RKO (cell line): ENCODE measurements around the gene DAAM1.

Source experiments
- DNase-seq: peaks from one replicate; pipeline ENCODE4 v3.0.0-alpha.2; 2016; ENCODE audit warnings: low spot score

Gene DAAM1

DNA sequence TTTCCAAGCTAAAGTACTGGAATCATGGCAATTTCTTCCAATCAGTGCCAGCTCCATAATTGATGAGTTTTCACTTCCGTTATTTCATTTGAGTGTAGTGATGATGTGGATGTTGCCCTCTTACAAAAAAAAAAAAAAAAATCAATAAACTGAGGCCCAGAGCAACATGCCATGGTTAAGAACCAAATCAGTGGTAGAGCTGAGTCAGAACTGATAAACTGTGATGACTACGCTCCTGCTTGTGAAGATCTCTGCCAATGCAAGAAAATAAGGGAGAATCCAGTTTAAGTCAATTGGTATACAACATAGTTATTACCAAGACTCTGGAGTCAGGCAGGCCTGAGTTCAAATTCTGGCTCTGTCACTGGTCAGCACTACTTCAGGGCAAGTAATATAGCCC is 174.0 kb downstream of the DAAM1 start:
- DNase-seq, result no peak

DNA sequence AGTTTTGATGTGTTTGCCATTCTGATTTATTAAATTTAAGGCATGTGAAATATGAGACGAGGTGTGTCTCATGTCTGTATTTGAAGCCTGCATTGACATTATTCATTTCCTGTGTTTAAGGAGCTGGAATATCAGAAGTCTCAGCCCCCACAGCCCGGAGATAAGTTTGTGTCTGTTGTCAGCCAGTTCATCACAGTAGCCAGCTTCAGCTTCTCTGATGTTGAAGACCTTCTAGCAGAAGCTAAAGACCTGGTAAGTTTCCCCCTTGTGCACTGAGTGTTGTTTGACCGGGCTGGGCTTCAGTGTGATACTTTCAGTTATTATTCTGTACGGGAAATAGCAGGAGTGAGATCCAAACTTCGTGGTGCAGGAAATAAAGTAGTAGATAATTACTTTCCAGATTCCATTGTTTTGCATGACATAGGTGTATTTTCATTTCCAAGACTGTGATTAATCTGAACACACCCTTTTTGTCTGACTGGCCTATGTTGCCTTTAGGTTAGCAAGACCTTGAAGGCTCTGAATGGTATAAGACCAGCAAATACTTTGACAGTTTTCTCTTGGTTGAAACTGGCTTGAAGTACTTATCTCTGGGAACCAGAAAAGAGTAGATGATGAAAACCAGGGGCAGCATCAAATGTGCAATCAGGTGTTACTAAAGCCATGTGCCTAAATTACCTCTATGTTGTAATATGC is 175.2 kb downstream of the DAAM1 start:
- no peak for DNase-seq

DNA sequence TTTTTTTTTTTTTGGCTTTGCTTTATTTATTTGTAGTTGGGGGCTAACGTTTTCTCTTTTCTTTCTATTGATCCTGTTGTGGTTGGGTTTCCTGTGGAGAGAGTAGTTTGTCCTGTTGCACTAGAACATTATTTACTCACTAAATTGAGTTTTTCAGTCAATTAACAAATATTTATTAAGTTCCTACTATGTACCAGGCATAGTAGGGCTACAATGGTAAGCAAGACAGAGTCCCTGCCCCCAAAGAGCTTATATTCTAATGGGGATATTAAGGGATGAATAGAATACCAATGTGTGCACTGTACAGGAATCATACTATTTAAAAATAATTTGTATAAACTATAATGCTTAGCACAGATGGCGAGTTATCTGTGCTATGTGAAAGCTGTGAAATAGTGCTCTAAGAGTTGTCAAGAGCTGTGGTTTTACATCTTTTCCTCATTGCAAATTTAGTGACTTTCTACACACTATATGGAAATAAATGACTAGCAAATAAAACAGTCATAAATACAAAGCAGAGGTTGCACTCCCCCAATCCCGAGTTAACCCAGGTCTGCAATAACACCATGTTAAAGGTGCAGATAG is 181.8 kb downstream of the DAAM1 start:
- DNase-seq, result no peak

DNA sequence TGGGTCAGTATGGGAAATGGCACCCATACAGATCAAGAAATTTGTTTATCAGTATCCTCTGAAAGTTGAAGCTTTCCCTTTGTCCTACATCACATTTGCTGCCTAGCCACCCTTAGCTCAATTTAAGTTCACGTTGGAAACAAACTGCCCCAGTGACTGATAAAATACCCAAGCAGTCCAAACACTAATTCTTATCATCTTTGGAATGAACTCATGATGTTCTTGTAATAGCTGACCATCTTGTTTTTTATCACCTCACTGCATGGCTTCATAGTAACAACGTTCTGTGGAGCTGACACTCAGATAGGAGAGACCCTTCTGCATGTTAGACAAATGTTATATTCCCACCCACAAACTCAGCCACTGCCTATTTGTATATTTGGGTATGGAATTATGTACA is 183.3 kb downstream of the DAAM1 start:
- DNase-seq, result no peak

DNA sequence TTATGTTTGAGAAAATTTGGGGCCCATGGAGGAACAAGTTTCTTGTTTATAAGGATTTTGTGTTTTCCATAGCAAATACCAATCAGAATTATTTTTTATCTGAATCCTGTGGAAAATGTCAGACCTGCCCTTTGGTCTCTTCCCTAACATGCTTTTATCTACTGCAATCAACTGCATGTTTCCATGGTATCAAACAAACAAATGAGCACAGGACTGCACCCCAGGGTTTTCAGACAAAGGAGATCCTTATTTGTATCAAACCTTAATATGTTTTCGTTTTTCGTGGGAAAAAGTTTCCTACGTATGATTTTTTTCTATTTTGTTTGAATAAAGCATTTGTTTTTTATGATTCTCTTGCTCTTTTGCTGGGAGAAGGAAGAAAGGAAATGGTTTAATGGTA is 185.6 kb downstream of the DAAM1 start:
- DNase-seq, result no peak

DNA sequence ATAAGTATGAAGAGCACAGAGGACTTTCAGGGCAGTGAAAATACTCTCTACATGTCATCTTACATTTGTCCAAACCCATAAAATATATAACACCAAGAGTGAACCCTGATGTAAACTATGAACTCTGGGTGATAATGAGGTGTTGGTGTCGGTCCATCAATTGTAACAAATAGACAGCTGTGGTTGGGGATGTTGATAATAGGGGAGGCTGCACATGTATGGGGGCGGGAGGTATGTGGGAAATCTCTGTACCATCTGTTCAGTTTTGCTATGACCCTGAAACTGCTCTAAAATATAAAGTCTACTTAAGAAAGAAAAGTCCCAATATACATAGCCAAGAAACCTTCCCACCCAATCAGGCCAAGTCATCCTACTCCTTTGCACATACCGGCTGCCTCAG is 188.2 kb downstream of the DAAM1 start:
- DNase-seq, result no peak

DNA sequence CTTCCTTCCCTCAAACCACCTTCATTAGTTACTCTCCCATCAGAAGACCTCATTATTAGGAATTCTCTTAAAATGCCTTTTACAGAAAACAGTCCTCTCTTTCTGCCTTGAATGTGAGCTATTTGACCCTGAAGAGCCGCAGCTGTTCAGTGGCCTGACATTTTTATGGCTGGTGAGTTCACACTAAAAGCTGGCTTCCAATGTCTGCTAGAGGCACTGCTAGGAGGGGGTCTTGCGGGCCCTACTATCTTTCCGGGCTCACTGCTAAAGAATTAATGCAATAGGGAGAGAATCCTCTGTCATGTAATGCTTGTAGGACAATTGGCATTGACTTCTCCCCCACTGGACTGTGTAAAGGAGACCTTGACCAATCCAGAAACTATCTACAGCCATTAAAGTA is 189.0 kb downstream of the DAAM1 start:
- DNase-seq, result no peak

DNA sequence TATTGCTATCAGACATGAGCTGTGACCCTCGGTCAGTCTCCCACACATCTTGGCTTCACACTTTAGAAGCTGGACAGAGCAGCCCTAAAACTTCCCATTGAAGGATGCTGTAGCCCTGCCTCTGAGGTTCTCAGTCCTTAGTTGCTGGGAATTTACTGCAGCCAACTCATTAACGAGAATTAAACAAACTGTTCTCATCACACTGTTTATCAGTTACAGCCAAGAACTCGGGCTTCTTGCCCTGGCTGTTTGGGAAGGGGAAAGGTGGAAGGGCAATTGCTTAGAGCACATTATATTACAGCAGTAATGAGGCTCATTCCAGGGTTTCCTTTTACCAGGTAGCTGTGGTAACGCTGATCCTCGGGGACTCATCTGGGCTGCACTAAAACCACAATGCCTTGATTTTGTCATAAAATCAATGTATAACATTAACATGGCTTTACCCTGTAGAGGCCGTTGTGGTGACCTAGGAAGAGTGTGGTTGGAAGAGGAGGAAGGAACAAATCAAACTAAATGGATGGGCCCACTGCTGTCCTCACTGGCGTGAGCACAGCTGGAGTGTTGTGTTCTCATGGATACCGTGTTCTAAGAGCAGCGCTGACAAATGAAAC is 189.6 kb downstream of the DAAM1 start:
- no peak for DNase-seq

DNA sequence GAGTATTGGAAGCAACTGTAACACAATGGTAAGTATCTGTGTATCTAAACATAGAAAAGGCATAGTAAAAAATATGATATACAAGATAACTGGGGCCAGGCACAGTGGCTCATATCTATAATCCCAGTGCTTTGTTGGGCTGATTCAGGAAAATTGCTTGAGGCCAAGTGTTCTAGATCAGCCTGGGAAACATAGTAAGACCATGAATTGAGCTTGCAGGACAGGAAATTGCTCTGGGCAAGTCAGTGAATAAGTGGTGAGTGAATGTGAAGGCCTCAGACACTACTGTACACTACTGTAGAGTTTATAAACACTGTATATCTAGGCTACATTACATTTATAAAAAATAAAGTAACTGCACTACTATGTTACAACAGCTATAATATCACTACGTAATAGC is 201.5 kb downstream of the DAAM1 start:
- no peak for DNase-seq

DNA sequence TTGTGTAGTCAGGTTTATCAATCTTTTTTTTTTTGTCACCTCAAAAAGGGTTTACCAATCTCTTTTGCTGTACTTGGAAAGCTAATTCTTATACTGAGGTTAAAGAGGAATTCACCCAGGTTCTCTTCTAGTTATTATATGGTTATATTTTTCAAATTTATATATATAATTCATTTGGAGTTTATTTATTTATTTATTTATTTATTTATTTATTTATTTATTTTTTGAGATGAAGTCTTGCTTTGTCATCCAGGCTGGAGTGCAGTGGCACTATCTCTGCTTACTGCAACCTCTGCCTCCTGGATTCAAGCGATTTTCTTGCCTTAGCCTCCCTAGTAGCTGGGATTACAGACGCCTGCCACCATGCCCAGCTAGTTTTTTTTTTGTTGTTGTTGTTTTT is 202.9 kb downstream of the DAAM1 start:
- no peak for DNase-seq

DNA sequence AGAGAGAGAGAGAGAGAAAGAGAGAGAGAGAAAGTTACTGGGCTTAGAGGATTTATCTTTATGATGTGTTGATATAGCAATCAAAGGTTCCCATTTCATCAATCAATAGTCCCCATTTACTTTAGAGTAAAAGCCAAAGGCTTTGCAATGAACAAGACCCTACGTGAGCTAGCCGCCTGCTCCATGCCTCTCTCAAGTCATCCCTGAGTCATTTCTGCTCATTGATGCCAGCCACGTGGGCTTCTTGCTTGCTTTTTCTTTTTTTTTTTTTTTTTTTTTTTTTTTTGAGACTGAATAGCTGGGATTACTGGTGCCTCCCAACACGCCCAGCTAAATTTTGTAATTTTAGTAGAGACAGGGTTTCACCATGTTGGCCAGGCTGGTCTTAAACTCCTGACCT is 205.8 kb downstream of the DAAM1 start:
- peak; percentile 15 for DNase-seq

DNA sequence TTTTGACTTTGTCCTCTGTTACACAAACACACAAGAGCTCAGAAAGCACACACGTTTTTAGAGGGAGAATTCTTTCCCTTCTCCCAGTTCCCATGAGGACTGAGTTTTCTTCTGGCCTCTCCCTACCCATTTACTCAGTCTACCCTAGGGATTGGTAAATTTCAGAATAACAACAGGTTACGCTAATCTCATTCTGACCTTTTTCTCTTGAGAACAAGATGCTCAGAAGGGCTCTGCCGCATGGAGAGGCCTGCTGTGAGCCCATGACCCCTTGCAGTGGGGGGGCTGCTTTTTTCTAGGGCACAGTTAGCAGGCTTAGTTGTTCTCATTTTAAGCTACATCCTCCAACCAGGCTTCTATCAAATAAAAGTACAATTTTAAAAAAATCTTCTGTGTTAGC is 207.2 kb downstream of the DAAM1 start:
- no peak for DNase-seq

DNA sequence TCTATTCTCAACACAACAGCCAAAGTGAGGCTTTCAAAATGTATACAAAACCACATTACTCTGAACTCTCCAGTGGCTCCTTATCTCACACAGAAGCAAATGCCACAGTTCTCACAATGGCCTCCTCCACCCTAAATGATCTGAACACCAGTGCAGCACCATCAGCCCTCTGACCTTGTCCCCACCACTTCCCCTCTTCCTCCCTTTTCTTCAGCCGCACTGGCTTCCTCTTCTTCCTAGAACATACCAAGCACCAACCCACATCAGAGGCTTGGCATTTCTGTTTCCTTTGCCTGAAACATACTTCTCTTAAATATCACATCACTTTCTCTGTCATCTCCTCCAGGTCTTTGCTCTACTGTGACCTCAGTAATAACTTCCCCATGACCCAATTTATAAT is 210.4 kb downstream of the DAAM1 start:
- DNase-seq, result no peak

DNA sequence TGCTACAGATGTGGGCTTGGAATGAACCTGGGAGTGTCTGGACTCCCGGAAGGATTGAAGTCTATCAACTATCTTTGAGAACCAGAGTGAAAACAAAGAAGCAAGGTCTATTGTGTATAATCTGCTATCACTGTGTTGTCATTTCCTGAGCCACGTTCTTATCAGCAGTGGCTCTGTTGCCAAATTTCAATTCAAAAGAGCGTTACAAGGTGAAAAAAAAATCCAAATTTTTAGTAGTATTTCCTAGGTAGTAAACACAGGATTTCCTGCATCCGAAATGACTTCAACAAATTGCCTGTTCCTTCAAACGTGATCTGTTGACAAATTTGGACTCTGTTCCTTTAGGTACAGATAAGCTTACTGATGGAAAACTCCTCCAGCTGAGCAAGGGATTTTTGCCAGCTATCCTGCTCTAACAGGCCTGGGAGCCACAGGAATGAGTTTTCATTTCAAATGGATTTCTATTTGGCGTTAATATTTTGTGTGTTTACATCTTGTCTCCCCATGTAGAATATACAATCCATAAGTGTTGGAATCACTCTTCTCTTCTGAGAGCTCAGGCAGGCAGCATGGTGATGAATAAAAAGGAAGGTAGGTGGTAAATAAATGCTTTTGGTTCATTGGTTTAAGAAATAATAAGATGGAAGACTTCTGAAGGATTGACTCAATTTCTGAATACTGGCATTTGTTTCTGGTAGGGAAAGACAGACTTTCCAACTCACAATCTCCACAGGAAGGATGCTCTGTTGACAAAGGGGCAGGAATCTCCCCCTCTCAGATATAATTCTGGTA is 218.2 kb downstream of the DAAM1 start:
- DNase-seq, result no peak

DNA sequence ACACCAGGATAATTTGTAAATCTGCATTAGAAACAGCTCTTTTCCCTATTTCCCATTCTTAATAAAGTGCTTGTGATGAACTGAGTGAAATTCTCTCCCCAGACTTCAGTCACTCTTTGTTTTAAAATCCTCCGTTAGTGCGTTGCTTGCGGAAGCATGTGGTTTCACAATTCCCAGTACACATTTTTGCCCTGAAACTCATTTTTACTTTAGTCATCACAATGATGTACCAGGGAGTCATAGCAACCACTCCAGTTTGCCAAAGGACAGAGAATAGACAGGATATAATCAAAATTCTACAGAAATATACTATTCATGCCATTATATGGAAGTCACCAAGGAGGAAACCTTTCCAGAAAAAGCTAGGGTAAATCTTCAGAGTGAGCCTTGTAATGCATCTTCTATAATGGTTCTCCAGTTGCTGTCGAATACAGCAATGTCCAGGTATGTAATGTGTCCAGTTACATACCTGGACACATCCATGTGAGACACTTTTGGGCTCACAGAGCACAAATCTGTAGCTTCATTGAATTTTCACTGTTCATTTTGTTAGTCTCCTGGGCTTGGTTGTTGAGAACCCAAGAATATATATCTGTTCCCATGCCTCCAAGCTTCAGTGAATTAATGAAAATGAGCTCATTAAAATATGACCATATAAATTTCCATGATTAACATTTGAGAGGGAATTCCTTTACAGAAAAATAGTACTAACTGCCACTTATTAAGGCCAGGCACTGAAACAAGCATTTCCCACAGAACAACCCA is 219.0 kb downstream of the DAAM1 start:
- DNase-seq, result peak; percentile 69

DNA sequence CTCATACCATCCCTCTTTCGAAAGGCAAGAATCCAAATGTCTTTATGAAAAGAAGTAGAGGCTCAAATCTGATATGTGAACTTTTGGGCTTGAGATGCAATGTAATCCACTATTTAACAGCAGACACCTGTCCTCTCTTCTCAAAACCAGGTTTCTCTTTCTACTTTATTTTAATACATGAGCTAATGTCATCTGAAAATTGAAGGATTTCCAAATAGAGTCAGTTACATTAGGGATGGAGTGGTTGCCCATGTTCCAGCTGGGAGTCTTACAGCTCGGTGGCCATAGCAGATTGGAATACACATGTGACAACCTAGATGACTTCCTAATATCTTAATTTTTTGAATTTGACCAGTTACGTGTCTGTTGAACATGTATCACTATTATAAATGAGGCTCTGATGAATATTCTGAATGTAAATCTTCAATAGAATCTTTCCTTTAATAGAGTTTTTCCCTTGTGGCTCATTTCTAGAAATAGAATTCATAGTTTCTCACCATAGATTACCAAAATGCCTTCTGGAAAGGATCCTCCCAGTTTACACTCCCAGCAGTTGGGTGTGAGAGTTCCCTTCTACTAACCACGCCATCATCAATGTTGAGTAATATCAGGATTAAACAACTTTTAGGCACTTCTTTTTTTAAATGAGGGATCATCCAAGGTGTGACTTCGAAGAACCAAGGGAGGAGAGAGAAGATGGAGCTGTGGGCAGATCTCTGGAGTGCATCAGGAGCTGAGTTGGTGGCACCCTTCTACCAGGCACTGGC is 227.6 kb downstream of the DAAM1 start:
- DNase-seq, result no peak

DNA sequence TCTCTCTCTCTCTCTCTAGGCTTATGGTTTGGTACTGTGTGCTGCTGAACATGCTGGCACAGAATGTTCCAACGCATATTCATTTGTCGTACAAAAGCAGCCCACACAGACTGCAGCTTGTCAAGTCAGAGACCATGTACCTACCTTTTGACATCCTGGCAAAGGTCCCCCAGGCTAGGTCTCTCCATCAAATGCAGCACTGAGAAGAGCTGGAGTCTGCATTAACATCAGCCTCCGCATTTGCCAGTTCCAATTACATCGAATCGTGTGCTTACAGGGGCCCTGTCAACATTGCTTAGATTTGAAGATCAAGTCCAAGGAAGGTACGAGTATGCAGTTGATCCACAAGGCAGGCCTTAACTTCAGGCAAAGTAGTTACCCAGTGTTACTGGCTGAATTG is 228.8 kb downstream of the DAAM1 start:
- DNase-seq, result no peak

DNA sequence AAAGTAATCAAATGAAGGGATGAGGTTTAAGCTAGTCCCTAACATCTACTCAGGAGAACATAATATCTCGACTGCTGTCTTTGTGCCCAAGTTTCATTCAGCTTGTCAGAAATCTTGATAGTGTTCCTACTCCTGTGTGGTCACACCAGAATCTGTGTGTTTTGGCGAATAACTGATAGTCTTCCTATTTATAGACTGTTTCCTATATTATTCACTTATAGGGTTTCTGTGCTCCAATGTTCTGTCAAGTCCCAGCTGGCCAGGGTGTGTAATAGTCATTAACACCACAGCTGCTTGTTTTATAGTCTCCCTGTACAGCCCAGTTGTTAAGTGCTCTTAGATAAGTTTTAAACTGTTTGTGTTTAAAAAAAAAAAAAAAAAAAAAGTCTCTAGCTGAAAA is 230.8 kb downstream of the DAAM1 start:
- DNase-seq, result no peak
